HL-60 (cell line): ENCODE data around the gene ARF5.

ENCODE experiments used
- GABPA ChIP-seq: IDR thresholded peaks from 2 replicates; pipeline ENCODE4 v1.6.1; 2012; ENCODE audit warnings: low read depth
- SPI1 ChIP-seq: IDR thresholded peaks from 2 replicates; pipeline ENCODE4 v1.6.1; 2012; ENCODE audit warnings: low read depth, mild to moderate bottlenecking, borderline replicate concordance
- TF ChIP-seq, protein P1 (sequence below): IDR thresholded peaks from one replicate; pipeline ENCODE4 v1.5.1; 2011; ENCODE audit warnings: low read length, control low read depth, inconsistent platforms; ENCODE audit not compliant: insufficient read depth
- TF ChIP-seq, protein P2 (sequence below): IDR thresholded peaks from 2 replicates; pipeline ENCODE4 v1.6.1; 2012; ENCODE audit warnings: low read depth; ENCODE audit not compliant: insufficient replicate concordance

DNA sequence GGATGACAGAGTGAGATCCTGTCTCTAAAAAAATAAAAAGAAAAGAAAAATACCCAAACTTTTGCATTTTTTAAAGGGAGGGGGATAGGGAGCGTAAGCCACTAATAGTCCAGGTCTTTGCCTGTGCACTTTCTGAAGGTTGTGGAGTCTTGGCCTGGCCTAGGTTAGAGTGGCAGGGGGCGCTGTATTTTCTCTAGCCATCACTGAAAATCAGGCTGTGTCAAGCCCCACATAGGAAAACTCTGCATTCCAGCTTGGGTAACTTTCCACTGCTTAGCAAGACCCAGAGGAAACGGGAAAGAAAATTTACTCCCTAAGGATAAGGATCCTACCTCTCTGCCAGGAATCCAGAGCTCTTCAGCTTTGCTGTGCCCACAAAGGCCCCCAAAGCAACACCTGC lies 40.2 kb downstream of the ARF5 start:
- TF ChIP-seq, protein P1, sequence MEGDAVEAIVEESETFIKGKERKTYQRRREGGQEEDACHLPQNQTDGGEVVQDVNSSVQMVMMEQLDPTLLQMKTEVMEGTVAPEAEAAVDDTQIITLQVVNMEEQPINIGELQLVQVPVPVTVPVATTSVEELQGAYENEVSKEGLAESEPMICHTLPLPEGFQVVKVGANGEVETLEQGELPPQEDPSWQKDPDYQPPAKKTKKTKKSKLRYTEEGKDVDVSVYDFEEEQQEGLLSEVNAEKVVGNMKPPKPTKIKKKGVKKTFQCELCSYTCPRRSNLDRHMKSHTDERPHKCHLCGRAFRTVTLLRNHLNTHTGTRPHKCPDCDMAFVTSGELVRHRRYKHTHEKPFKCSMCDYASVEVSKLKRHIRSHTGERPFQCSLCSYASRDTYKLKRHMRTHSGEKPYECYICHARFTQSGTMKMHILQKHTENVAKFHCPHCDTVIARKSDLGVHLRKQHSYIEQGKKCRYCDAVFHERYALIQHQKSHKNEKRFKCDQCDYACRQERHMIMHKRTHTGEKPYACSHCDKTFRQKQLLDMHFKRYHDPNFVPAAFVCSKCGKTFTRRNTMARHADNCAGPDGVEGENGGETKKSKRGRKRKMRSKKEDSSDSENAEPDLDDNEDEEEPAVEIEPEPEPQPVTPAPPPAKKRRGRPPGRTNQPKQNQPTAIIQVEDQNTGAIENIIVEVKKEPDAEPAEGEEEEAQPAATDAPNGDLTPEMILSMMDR: no peak
- TF ChIP-seq, protein P2, sequence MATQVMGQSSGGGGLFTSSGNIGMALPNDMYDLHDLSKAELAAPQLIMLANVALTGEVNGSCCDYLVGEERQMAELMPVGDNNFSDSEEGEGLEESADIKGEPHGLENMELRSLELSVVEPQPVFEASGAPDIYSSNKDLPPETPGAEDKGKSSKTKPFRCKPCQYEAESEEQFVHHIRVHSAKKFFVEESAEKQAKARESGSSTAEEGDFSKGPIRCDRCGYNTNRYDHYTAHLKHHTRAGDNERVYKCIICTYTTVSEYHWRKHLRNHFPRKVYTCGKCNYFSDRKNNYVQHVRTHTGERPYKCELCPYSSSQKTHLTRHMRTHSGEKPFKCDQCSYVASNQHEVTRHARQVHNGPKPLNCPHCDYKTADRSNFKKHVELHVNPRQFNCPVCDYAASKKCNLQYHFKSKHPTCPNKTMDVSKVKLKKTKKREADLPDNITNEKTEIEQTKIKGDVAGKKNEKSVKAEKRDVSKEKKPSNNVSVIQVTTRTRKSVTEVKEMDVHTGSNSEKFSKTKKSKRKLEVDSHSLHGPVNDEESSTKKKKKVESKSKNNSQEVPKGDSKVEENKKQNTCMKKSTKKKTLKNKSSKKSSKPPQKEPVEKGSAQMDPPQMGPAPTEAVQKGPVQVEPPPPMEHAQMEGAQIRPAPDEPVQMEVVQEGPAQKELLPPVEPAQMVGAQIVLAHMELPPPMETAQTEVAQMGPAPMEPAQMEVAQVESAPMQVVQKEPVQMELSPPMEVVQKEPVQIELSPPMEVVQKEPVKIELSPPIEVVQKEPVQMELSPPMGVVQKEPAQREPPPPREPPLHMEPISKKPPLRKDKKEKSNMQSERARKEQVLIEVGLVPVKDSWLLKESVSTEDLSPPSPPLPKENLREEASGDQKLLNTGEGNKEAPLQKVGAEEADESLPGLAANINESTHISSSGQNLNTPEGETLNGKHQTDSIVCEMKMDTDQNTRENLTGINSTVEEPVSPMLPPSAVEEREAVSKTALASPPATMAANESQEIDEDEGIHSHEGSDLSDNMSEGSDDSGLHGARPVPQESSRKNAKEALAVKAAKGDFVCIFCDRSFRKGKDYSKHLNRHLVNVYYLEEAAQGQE: no peak
- no peak for TF ChIP-seq GABPA
- no peak for TF ChIP-seq SPI1
